T-helper 1 cell (primary cell): ENCODE data around the gene PDIA2.
A peak's percentile ranks its signal among the peaks of the same experiment; 100 is the strongest.
"Not testable (repeated sequence)": the region's sequence is repeated elsewhere in the genome, so short reads cannot be mapped to it uniquely, and the experiment has no call there.

Experiments used
- DNase-seq, 5 donors: peaks; one replicate each; pipeline ENCODE4 v3.0.0-alpha.2; 2012 to 2020

The PDIA2 gene

DNA sequence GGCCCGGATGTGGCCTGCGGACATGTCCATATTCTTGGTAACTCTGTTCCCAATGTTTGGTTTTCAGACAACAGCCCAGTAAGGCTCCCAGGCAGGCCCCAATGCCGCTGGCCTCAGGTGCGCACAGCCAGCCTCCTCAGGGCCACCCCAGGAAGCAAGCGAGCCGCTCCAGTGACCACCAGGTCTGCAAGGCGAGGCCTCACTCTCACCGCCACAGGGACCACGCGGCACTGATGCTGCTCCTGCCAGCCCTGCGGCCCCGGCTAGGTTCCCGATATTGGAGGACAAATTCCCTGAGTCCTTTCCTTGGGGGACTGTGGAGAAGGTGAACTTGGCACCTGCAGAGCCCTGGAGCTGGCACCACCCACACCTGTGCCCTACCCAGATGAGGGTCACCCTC is 19.0 kb downstream of the PDIA2 start:
- no peak for DNase-seq

DNA sequence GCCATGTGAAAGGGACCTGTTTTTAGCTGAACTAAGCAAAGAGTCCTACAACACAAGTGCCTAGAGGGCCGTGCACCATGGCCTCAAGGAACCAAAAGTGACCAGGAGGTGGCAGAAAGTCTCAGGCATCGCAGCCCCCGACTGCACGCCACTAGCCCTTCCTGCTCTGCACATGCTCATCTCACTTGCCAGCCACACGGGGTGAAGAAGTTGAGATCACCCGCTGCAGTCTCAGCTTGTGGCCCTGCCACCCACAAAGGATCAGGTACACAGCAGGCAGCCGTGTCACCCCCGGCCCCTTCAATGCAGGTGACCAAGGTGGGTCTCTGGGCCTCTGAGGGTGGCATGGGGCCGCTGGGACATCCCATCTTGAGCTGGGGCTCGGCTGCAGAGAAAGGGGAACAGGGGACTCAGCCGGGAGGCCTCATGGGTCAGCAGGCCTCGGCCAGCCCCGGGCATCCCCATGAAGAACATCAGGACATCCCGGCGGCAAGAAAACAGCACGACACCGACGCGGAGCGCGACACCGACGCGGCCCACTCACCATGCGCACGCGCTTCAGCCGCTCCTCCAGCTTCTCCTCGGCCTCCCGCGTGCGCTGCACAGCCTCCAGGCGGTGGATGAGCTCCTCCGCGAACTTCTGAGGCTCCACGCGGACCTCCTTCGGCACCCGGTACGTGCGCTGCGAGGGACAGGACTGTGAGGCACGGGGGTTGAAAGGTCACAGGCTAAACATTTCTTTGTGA is 21.0 kb downstream of the PDIA2 start:
- no peak for DNase-seq

DNA sequence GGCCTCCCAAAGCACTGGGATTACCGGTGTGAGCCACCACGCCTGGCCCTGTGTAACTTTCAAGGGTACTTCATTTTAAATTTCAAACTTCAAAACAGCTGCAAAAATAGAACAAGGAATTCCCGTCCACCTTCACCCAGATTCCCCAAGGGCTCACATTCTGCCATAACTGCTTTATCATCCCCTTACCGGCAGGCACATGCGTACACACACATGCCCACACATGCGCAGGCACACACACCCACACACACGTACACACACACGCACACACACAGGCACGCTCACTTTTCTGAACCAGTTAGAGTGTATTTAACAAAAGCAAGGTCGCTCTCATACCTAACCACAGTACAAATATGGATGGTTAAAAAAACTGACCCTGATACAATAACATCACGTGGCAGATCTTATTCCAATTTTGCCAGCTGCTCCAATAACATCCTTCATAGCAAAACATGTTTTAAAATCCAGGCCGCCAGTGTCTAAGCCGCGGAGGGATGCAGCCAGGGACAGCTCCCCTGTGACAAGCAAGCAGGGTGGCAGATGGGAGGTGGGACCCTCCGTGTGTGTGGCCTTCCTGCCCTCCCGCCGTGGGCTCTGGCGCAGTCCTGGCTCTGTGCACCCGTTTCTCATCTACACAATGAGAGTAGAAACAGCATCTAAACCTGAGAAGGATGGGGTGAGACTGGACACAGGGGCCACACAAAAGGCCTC is 23.1 kb downstream of the PDIA2 start:
- no peak for DNase-seq

DNA sequence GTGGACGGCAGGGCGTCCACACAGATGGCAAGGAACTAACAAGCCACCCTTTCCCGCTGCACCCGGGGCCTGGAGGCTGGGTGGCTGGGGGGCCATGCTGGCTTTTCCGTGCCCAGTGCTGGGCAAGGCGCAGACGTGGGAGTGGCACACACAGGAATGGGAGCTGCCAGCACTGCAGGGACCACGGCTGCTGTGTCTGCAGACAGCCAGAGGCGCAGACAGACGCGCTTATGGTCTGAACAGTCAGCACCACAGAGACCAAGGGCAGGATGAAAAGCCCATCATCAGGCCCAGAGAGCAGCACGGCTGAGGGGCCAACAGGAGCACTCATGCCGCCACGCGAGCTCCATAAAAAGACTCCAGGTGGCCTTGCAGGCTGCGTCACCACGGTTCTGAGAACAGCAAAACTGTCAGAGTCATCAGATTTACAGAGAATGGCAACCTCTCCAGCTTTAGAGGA is 24.0 kb downstream of the PDIA2 start:
- no peak for DNase-seq

DNA sequence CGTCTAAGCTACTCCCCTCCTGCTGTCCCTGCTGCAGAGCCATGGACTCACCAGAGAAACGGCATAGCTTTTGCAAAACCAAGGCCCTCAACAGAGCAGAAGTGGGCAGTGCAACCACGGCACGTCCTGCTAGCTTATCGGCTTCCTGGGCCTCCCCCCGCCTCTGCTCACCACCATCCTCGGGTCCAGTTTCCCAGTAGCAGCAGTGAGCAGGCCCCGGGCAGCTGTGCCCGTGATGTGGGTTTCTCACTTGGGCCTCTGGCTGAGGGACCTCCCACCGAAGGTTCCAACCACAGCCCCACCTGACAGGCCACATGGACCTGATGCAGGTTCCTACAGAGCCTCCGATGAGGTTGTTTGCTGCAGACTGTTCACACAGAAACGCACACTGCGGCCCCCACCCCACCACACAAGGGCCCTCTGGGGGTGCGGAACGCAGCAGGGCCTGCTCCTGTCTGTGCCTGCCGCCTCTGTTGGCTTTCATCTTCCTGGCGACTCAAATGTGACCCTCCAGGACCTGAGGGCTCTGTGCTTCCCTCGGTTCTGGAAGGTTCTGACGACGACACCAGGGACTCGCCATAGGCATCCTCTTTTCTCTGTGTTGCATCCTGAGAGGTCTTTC is 24.8 kb downstream of the PDIA2 start:
- no peak for DNase-seq

DNA sequence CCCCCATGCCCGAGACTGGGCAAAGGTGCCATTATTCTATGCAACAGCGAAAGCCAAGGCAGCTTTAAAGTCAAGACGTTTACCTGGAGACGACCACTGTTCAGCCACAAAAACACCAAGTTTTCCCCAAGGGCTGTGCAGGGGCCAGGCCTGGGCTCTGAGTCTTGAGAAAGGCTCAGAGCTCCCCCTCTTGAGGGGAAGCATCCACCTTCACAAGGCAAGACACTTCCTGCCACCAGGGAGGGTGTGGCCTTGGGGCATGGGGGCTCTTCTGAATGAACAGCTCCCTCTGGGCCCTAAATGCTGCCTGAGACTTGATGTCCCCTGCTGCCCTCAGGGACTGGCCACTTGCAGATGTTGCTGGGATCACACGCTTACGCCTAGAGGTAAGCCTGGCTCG is 26.5 kb downstream of the PDIA2 start:
- DNase-seq, result no peak

GRCh38 chr16:311725-312124 is 28.8 kb downstream of the PDIA2 start:
- DNase-seq, result no peak

- no peak for DNase-seq
Measured at GRCh38 chr16:314351-314750, 31.4 kb downstream of the PDIA2 start.

- DNase-seq, result no peak
Measured at GRCh38 chr16:314795-315299, 31.9 kb downstream of the PDIA2 start.

DNA sequence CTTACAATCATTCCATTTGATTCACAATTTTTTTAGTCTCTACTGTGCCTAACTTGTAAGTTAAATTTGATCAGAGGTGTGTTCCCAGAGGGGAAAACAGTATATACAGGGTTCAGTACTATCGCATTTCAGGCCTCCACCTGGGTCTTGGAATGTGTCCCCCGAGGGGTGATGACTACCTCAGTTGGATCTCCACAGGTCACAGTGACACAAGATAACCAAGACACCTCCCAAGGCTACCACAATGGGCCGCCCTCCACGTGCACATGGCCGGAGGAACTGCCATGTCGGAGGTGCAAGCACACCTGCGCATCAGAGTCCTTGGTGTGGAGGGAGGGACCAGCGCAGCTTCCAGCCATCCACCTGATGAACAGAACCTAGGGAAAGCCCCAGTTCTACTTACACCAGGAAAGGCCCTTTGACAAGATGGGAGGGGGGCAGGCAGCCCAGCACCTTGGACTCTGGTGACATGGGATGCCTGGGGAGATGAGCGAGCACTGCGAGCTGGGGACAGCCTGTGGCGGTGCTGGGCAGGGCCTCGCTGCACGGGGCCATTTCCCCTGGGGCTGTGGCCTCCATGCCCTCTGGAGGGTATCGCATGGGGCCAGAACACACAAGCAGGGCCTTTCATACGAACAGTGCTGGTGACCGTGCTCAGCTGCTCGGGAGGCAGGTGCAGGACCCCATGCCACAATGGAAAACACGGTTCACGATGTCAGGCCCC is 33.9 kb downstream of the PDIA2 start:
- no peak for DNase-seq

DNA sequence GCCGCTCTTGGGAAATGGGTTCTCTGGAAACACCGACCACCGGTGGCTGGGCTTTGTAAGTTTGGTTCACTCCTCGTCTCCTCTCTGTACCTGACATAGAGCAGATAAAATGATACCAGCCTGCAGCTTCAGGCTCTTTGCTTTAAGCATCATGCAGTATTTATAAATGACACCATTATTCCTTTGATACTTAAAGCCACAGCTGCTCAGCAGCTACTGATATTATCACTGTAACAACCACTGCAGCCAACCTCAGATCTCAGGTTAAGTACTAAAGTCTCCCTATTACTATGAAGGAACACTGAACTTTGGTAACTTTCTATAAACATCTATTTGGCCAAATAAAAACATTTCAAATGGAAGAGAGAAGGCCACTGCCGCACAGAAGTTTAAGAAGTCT is 34.6 kb downstream of the PDIA2 start:
- DNase-seq, result no peak

DNA sequence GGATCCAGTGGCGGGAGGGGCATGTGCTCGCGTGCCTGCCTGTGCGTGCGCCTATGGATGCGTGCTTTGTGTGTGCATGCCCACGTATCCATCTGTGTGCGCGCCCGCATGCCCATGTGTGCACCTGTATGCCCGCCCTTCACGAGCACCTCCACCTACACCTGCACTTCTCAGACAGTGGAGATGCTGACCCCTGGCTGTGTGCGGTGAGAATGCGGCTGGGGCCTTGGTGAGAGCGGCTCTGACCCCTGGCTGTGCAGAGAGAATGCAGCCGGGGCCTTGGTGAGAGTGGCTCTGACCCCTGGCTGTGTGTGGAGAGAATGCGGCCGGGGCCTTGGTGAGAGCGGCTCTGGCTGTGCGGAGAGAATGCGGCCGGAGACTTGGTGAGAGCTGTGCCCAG is 35.7 kb downstream of the PDIA2 start:
- no peak for DNase-seq

- DNase-seq, result no peak
Measured at GRCh38 chr16:320206-320605, 37.2 kb downstream of the PDIA2 start.

DNA sequence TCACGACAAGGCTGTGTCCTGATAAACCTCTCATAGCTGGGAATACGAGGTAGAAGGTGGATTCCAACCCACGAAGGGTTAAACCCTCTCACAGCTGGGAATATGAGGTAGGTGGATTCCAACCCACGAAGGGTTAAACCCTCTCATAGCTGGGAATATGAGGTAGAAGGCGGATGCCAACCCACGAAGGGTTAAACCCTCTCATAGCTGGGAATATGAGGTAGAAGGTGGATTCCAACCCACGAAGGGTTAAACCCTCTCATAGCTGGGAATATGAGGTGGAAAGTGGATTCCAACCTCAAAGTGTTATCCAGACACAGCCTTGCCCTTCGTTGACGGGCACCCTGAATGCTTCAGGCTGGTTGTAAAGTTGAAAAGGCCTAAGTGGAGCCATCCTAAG is 38.6 kb downstream of the PDIA2 start:
- no peak for DNase-seq

DNA sequence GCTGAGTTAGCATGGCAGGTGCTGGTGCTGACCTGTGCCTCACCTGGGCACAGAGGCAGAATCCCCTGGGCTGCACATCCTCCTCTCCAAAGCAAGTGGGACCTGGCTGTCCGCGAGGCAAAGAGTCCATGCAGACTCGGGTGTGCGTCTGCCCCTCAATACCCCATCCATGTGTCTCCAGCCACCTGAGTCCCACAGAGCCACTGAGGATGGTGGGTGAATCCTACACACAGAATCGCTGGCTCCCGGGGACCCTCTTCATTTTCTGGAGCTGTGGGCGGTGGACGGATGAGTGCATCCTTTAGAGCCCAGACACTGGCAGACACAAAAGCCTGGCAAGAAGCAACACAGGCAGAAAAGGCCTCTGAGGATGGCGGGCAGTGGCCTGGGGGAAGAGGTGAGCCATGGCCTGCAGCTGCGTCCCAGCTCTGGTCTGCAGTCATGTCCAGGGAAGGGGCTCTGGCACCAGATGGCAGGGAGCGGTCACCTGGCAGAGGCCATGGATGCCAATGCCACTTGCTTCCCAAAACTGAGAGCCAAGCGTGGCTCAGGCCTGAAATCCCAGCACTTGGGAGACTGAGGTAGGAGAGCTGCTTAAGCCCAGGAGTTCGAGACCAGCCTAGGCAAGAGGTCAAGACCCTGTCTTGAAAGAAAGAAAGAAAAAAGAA is 39.6 kb downstream of the PDIA2 start:
- no peak for DNase-seq

DNA sequence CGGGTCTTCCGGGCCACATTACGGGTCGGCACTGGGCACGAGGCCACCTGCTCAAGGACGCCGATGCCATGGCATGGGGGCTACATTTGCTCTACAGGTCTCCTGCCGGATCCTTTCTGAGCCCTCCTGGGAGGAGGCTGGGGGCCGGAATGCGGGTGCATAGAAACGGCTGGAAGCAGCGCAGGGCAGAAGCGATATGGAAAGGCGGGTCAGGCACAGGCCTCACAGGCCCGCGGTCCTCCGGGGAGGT is 41.2 kb downstream of the PDIA2 start:
- no peak for DNase-seq

- peak; percentile 61 to 73 (median 71) for DNase-seq
Measured at GRCh38 chr16:324451-325334, 41.7 kb downstream of the PDIA2 start.

GRCh38 chr16:325375-326145 is 42.6 kb downstream of the PDIA2 start:
- DNase-seq, result no peak

DNA sequence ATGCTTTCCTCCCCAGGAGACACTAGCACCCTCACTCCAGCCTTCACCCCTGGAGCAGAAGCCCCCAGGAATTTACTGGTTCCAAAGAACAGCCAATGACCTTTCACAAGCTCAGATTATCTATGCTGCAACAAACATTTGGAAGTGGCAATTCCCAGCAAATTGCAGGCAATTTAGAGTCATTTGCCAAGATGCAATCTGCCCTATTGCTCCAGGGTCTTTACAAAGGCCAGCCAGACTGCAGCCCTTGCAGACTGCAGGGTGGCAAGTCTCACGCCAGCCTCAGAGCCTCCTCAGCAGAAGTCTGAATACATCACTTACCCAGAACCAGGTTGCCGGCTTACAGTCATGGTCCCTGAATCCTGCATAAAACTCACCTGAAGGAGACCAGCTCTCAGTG is 47.8 kb downstream of the PDIA2 start:
- DNase-seq, result no peak

DNA sequence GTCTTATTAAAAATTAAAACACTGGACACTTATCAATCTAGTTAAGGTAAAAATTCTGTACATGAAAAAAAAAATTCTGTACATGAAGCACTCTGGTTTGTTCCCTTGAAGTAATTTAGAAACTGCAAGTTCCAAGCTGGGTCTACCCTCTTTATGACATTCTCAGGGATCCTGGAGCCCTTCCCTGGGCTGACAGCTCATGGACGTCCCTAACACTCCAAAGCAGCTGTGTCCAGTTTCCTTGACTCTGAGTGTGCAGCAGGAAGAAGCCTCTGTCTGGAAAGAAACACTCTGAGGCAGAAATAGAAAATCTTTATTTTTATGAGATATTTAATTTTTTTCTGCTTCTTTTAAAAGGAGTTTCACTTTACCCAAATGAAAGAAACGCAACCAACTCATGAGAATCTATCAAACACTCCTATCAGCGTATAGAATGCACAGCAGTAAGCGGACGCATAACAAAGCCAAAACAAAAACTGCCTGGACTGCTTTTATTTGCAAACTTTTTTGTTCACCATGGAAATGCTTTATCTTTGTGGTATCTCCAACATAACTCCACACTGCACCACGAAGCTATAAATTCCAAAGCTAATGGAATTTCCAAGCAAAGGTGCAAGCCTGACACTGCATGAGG is 48.3 kb downstream of the PDIA2 start:
- not testable (repeated sequence) for DNase-seq
